ENCODE measurements around the gene TJAP1.

GRCh38 chr6:43472515-43472914, 4.9 kb upstream of the TJAP1 start:
- TF ChIP-seq, protein P1, sequence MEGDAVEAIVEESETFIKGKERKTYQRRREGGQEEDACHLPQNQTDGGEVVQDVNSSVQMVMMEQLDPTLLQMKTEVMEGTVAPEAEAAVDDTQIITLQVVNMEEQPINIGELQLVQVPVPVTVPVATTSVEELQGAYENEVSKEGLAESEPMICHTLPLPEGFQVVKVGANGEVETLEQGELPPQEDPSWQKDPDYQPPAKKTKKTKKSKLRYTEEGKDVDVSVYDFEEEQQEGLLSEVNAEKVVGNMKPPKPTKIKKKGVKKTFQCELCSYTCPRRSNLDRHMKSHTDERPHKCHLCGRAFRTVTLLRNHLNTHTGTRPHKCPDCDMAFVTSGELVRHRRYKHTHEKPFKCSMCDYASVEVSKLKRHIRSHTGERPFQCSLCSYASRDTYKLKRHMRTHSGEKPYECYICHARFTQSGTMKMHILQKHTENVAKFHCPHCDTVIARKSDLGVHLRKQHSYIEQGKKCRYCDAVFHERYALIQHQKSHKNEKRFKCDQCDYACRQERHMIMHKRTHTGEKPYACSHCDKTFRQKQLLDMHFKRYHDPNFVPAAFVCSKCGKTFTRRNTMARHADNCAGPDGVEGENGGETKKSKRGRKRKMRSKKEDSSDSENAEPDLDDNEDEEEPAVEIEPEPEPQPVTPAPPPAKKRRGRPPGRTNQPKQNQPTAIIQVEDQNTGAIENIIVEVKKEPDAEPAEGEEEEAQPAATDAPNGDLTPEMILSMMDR (IDR thresholded peaks at IDR 0.05), result no peak
- TF ChIP-seq RAD21 (conservative IDR thresholded peaks at IDR 0.05 in 1 of 2, IDR thresholded peaks at IDR 0.05 in 1 of 2) (no peak), USF2 (IDR thresholded peaks at IDR 0.05) (no peak), MYC (IDR thresholded peaks at IDR 0.05; ENCODE audit: borderline replicate concordance, low read length) (no peak), CBX8 (IDR thresholded peaks at IDR 0.05) (no peak)
- TF ChIP-seq, protein P2, sequence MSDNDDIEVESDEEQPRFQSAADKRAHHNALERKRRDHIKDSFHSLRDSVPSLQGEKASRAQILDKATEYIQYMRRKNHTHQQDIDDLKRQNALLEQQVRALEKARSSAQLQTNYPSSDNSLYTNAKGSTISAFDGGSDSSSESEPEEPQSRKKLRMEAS (IDR thresholded peaks at IDR 0.05), result no peak

Data from A549 (cell line).